ENCODE measurements around the gene TSNAX.

- TF ChIP-seq ZBTB11 (CRISPR knock-in tag; IDR thresholded peaks at IDR 0.05) (no peak), POLR2AphosphoS5 (IDR thresholded peaks at IDR 0.05; ENCODE audit: control insufficient read depth, insufficient read depth, low read depth, low read length) (no peak), MTA1 (IDR thresholded peaks at IDR 0.05; ENCODE audit: borderline replicate concordance) (no peak), CTCF (IDR thresholded peaks at IDR 0.05 in 2 of 3, conservative IDR thresholded peaks at IDR 0.05 in 1 of 3; ENCODE audit: insufficient read depth in 2 of 3, low read depth in 1 of 3, low read length in 3 of 3) (no peak), EZH2 (IDR thresholded peaks at IDR 0.05; ENCODE audit: borderline replicate concordance, low read depth, low read length) (no peak)
Observed at GRCh38 chr1:231494439-231495110, 33.9 kb upstream of the TSNAX start.
